ENCODE measurements around the gene ZNF214.
A peak's percentile ranks its signal among the peaks of the same experiment; 100 is the strongest.

Gene ZNF214

DNA sequence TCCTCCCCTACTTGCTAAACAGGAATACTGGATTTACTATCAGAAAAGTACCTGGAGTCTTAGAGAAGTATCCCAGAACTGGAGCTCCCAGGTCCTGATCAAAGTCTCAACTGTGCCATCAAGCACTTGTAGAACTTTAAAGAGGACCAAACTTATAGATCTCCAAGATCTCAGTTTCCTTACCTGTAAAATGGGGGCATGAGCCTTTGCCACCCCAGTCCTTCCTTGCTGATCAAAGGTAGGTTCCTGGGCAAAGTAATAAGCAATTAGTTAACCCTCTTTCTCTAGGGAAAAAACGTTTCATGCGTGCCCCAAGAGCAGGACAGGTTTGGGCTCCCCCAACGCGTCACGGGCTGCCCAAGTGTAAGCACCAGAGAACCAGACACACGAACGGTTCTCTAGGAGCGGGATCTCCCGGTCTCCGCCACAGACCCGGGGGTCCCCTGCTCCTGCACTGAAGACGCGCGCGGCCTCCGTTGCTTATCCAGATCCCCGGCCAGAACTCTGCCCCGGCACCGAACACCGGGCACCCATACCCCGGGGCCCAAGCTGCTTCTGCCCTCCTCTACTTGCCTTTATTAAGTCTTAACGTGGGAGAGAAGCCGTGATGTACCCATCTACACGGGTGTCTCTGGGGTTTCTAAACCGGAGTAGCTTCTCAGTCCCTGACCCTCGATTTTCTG lies 505 bp downstream of the ZNF214 start:
- DNase-seq (ENCODE audit: low read depth) = peak; percentile 25
- TF ChIP-seq, protein P1, sequence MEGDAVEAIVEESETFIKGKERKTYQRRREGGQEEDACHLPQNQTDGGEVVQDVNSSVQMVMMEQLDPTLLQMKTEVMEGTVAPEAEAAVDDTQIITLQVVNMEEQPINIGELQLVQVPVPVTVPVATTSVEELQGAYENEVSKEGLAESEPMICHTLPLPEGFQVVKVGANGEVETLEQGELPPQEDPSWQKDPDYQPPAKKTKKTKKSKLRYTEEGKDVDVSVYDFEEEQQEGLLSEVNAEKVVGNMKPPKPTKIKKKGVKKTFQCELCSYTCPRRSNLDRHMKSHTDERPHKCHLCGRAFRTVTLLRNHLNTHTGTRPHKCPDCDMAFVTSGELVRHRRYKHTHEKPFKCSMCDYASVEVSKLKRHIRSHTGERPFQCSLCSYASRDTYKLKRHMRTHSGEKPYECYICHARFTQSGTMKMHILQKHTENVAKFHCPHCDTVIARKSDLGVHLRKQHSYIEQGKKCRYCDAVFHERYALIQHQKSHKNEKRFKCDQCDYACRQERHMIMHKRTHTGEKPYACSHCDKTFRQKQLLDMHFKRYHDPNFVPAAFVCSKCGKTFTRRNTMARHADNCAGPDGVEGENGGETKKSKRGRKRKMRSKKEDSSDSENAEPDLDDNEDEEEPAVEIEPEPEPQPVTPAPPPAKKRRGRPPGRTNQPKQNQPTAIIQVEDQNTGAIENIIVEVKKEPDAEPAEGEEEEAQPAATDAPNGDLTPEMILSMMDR (IDR thresholded peaks at IDR 0.05; ENCODE audit: insufficient read depth, low read depth, low read length, missing control alignments) = no peak
- peak overlapping the region; percentile 87 for H3K4me3 ChIP-seq (ENCODE audit: low read depth, low read length)

GRCh38 chr11:7016011-7016410 lies 4.1 kb downstream of the ZNF214 start:
- no peak for DNase-seq (ENCODE audit: low read depth)
- H3K4me3 ChIP-seq (ENCODE audit: low read depth, low read length) = no peak overlapping the region
- TF ChIP-seq, protein P1 (IDR thresholded peaks at IDR 0.05; ENCODE audit: insufficient read depth, low read depth, low read length, missing control alignments) = no peak

- DNase-seq (ENCODE audit: low read depth) = no peak
- TF ChIP-seq, protein P1 (IDR thresholded peaks at IDR 0.05; ENCODE audit: insufficient read depth, low read depth, low read length, missing control alignments) = no peak
- H3K4me3 ChIP-seq (ENCODE audit: low read depth, low read length) = no peak overlapping the region
Measured at GRCh38 chr11:7014118-7014517, 6.0 kb downstream of the ZNF214 start.

GRCh38 chr11:7004482-7004881 lies 15.7 kb downstream of the ZNF214 start:
- DNase-seq (ENCODE audit: low read depth) = peak; percentile 40
- H3K4me3 ChIP-seq (ENCODE audit: low read depth, low read length) = no peak overlapping the region
- TF ChIP-seq, protein P1 (IDR thresholded peaks at IDR 0.05; ENCODE audit: insufficient read depth, low read depth, low read length, missing control alignments) = no peak

- TF ChIP-seq, protein P1 (IDR thresholded peaks at IDR 0.05; ENCODE audit: insufficient read depth, low read depth, low read length, missing control alignments) = no peak
- H3K4me3 ChIP-seq (ENCODE audit: low read depth, low read length) = no peak overlapping the region
- DNase-seq (ENCODE audit: low read depth) = no peak
Measured at GRCh38 chr11:6995703-6996102, 24.4 kb downstream of the ZNF214 start.

GRCh38 chr11:6992457-6993417 lies 27.4 kb downstream of the ZNF214 start:
- no peak overlapping the region for H3K4me3 ChIP-seq (ENCODE audit: low read depth, low read length)
- DNase-seq (ENCODE audit: low read depth) = no peak
- TF ChIP-seq, protein P1 (IDR thresholded peaks at IDR 0.05; ENCODE audit: insufficient read depth, low read depth, low read length, missing control alignments) = no peak

Data from GM12865 (cell line).